Neutrophil (primary cell): ENCODE measurements around the gene VPS33B.
A peak's percentile ranks its signal among the peaks of the same experiment; 100 is the strongest.

Experiments
- H3K27ac ChIP-seq: fragments of 200-600 bp; sonication (generic); 2 replicates; pipeline ENCODE4 v1.5.1; 2016; ENCODE audit warnings: mild to moderate bottlenecking, moderate library complexity
- H3K27me3 ChIP-seq: fragments of 200-600 bp; sonication (generic); 2 replicates; pipeline ENCODE4 v1.6.0; 2016; ENCODE audit warnings: mild to moderate bottlenecking
- H3K36me3 ChIP-seq: fragments of 200-600 bp; sonication (generic); 2 replicates; pipeline ENCODE4 v1.5.1; 2017
- H3K4me1 ChIP-seq, 2 experiments: fragments of 200-600 bp in 1 of 2; sonication (generic) in 1 of 2; 1 replicate in 1 of 2; 2 replicates in 1 of 2; pipeline versions ENCODE4 v1.5.1 to v1.6.1; 2013 to 2016; ENCODE audit warnings: low read depth in 1 of 2, low read length in 1 of 2, mild to moderate bottlenecking in 1 of 2, moderate library complexity in 1 of 2; ENCODE audit not compliant: control insufficient read depth in 1 of 2, insufficient read depth in 1 of 2
- H3K4me3 ChIP-seq, 2 experiments: fragments of 200-600 bp in 1 of 2; sonication (generic) in 1 of 2; 1 replicate in 1 of 2; 2 replicates in 1 of 2; pipeline ENCODE4 v1.5.1; 2013 to 2016; ENCODE audit warnings: low read depth in 1 of 2, low read length in 1 of 2, mild to moderate bottlenecking in 1 of 2, moderate library complexity in 1 of 2
- H3K9me3 ChIP-seq: fragments of 200-600 bp; sonication (generic); 2 replicates; pipeline ENCODE4 v1.5.1; 2016
- CTCF ChIP-seq: fragments of 200-600 bp; sonication (generic); IDR thresholded peaks from 2 replicates; pipeline ENCODE4 v1.5.1; 2016; ENCODE audit warnings: antibody characterized with exemption

Gene VPS33B

GRCh38 chr15:91045065-91045464, 22.7 kb upstream of the VPS33B start:
- peaks cover 5% of the 10 kb centered on the region for H3K9me3 ChIP-seq
- H3K27me3 ChIP-seq, result no peaks in the 10 kb centered on the region
- no peak for TF ChIP-seq CTCF
- no peak overlapping the region for H3K27ac ChIP-seq
- no peak overlapping the region for H3K4me3 ChIP-seq
- H3K36me3 ChIP-seq, result no peaks in the 10 kb centered on the region
- H3K4me1 ChIP-seq, result no peaks in the 10 kb centered on the region

- peaks cover 5% of the 10 kb centered on the region for H3K9me3 ChIP-seq
- H3K4me1 ChIP-seq, result no peaks in the 10 kb centered on the region
- H3K36me3 ChIP-seq, result no peaks in the 10 kb centered on the region
- H3K27ac ChIP-seq, result no peak overlapping the region
- H3K4me3 ChIP-seq, result no peak overlapping the region
- peaks cover 3% of the 10 kb centered on the region for H3K27me3 ChIP-seq
- TF ChIP-seq CTCF, result no peak
Measured at GRCh38 chr15:91043202-91043874, 20.9 kb upstream of the VPS33B start.

- Histone ChIP-seq H3K4me3 (no peak overlapping the region), H3K27ac (no peak overlapping the region), H3K9me3 (no peaks in the 10 kb centered on the region), H3K27me3 (peaks cover 9% of the 10 kb centered on the region), H3K4me1 (no peaks in the 10 kb centered on the region), H3K36me3 (no peaks in the 10 kb centered on the region)
- TF ChIP-seq CTCF, result no peak
Measured at GRCh38 chr15:91040856-91041255, 18.5 kb upstream of the VPS33B start.

- Histone ChIP-seq H3K4me1 (no peaks in the 10 kb centered on the region), H3K27ac (no peak overlapping the region), H3K4me3 (no peak overlapping the region), H3K27me3 (peaks cover 9% of the 10 kb centered on the region), H3K9me3 (no peaks in the 10 kb centered on the region), H3K36me3 (no peaks in the 10 kb centered on the region)
- no peak for TF ChIP-seq CTCF
Measured at GRCh38 chr15:91039996-91040395, 17.6 kb upstream of the VPS33B start.

- Histone ChIP-seq H3K27me3 (peaks cover 4% of the 10 kb centered on the region), H3K4me3 (no peak overlapping the region), H3K27ac (no peak overlapping the region), H3K36me3 (no peaks in the 10 kb centered on the region), H3K9me3 (no peaks in the 10 kb centered on the region), H3K4me1 (peaks cover 0 to 5% of the 10 kb centered on the region in 2 experiments)
- peak; percentile 32 for TF ChIP-seq CTCF
Measured at GRCh38 chr15:91032919-91033803, 10.8 kb upstream of the VPS33B start.
